ENCODE results near the gene HAVCR1.
"Not testable (repeated sequence)": the region's sequence is repeated elsewhere in the genome, so short reads cannot be mapped to it uniquely, and the experiment has no call there.

The HAVCR1 gene

DNA sequence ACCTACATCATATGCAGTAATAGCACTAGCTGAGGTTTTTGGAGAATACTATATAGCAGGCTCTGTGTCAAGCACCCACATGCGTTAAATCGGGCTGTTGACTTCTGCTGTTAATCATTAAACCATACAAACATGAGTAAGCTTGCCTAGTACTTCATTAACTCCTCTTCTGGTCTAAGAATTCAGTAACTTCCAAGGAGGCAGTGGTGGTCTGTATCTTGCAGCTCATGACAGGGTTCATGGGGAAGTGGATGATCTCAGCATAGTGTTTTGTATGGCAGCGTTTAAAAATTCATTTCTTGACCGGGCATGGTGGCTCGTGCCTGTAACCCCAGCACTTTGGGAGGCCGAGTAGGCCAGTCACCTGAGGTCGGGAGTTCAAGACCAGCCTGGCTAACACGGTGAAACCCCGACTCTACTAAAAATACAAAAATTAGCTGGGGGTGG is at the start of gene HAVCR1:
HAVCR1 (minus strand) TSS at position 24 of the 447 bp plus-strand sequence. CDS start 1,173 bp downstream, outside the sequence.
- DNase-seq (ENCODE audit: low read depth), result no peak

DNA sequence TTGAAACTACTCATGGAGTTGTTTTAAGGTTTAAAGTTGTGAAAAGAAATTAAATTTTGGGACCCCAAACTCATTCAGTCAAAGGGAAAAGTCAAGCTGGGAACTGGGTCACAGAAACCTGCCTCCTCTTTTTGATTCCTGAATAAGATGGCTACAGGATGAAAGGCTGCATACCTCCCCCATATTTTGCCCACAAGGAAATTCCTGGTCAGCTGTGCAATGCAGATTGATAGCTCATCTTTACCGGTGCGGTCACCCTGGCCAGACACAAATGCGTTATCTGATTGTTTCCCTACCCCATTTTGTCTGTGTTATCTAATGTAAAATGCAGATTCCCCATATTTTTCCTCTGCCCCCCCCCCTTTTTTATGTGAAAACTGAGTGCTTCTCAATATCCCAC is 48.6 kb upstream of the HAVCR1 start:
- DNase-seq (ENCODE audit: low read depth), result no peak

DNA sequence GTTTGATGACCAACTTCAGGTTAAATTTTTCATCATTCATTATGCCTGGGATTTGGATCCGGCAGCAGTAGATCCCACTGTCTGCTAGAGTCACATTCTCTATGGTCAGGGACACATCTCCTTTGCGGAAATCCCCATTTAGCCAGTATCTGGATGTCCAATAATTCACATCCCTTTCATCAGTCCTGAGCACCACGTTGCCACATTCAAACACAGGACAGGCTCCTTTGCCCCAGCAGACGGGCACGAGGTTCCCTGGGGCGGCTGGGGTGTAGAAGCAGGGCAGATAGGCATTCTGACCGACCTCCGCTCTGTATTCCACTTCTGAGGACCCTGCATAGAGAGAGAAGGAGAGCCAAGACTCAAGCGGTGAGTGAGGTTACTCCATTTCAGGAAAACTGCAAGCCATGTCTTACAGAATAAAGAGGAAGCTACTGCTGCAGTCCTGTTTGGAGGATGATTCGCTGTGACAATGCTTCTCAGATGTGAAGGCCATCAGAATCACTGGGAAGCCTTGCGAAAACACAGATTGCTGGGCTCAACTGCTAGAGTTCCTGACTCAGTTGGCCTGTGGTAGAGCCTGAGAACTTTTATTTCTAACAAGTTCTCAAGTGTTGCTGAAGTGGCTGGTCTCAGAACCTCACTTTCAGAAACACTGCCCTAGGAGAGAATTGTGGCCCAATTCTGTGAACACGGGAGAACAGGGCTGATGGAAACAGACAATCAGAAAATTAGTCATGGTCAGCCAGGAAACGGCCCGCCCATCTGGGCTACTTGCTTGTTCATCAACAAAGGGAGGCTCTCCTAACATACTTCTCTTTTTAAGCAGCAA is 47.9 kb upstream of the HAVCR1 start:
- no peak for DNase-seq (ENCODE audit: low read depth)

DNA sequence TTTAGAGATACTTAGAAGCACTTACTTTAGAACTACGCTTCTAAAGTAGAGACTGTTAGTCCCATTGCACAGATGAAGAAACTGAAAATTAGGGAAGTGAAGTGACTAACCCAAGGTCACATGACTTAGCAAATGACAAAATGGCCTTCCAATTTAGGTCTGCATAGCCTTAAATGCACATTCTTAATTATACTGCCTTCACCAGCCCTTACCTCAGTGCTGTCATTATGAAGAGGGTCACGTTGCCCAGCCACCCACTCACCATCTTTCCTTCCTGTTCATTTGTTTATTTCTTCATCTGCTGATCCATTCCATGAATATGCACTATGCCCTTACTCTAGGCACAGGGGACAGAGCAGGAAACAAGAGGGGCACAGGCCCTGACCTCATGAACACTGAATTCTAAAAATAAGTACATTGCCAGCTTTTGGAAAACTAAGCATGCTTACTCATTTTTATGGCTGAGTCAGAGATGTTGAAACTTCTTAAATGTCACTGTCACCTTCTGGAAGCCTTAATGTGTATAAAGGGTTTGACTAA is 41.3 kb upstream of the HAVCR1 start:
- no peak for DNase-seq (ENCODE audit: low read depth)

DNA sequence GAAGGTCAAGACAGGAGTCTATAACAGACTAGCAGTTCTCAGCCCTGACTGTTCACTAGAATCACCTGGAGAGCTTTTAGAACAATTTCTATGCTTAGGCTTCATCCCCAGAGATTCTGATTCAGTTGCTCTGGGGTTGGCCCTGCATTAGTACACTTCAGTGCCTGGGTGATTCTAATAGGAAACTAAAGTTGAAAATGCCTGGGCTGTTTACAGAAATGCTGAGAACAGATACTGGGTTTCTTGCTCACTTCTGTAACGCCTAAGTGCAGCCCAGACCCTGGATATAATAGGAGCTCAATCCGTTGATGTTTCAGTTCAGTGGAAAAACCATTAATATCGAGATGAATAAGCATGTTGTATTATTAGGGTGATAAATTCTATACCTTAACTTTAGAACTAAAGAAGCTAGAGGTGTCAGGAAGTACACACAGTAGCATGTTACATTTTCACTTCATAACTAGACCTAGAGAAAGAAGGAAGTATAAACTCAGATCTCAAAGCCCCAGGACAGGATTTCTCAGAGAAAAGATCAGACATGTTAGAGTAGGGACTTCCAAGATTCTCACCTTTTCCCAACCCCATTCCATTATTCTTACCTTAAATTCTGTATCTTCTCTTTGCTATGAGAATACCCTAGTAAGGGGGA is 29.6 kb upstream of the HAVCR1 start:
- no peak for DNase-seq (ENCODE audit: low read depth)

DNA sequence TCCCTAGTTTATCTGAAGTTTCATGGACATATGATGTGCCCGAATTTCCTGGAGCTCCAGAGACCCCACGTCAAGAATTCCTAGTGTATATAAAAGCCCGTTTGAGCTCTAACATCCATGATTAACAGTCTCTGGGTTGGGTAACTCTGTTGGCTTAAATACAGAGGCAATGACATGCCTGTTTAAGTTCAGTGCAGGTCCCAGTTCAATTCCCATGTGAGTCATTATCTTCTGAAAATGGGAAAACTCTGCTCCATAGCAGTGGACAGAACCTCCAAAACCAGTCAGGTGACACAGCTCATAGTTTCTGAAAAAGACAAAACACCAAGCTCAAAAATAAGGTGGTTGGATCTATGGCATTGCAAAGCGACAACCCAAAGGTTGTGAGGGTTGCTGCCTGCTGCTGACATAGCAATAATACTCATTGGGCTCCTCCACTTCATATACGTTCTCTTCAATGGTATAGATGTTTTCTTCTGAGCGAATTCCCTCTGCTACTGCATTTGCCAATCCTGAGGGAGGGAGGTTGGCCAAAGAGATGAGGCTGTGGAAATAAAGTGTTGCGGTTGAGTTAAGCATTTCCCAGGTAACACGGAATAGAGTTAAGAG is 27.9 kb upstream of the HAVCR1 start:
- DNase-seq (ENCODE audit: low read depth), result no peak

DNA sequence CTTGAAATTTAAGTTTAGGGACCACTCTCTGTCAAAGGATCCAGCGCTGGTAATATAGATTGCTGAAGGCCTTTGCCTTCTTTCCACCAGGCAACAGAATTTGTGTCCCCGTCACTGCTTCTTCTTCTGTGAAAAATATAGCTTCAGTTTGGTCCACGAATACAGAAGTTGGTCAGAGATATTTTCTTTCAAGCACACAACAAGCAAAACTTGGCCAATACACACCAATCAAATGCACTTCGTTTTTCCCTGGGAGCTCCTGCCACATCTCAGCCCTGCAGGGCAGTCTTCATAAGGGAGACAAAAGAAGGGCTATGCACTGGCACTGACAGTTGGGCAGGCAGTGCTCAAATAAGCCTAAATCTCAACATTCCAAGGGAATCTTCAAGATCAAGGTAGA is 27.0 kb upstream of the HAVCR1 start:
- no peak for DNase-seq (ENCODE audit: low read depth)

DNA sequence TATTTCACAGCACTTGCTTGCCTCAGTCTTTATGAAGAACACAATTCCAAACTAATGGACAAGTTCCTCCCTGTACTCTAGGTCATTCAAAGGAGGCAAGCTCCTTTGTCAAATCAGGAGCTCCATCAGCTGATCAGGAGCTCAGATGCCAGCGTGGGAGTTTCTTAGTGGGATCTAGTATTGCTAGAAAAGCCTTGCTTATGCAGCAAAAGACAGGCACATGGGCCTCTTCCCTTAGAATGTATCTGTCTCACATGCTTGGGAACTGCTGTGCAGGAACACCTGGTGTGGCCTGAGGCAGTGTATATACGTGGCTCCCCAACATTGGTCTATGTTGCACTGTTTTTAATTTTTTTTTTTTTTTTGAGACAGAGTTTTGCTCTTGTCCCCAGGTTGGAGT is 21.4 kb upstream of the HAVCR1 start:
- DNase-seq (ENCODE audit: low read depth), result no peak

DNA sequence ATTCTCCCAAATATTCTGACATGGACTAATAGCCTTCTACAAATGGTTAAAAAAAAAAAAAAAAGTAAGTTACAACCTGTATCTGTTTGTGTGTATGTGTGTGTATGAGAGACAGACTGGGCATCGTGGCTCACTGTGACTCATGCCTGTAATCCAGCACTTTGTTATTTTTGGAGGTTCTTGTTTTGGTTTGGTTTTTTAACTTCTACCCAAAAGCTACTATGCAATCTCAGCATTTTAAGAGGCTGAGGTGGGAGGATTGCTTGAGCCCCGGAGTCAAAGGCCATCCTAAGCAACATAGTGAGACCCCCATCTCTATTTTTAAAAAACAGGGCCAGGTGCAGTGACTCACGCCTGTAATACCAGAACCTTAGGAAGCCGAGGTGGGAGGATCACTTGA is 17.6 kb upstream of the HAVCR1 start:
- no peak for DNase-seq (ENCODE audit: low read depth)

DNA sequence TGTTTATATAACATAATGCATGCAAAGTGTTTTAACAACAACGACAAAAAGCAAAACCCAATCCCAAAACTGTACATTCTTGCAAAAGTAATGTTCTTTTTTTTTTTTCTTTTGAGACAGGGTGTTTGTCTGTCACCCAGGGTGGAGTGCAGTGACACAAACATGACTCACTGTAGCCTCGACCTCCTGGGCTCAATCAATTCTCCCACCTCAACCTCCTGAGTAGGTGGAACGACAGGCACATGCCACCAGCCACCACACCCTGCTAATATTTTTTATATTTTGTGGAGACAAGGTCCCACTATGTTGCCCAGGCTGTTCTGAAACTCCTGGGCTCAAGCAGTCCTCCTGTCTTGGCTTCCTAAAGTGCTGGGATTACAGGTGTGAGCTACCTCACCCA is 13.6 kb upstream of the HAVCR1 start:
- no peak for DNase-seq (ENCODE audit: low read depth)

DNA sequence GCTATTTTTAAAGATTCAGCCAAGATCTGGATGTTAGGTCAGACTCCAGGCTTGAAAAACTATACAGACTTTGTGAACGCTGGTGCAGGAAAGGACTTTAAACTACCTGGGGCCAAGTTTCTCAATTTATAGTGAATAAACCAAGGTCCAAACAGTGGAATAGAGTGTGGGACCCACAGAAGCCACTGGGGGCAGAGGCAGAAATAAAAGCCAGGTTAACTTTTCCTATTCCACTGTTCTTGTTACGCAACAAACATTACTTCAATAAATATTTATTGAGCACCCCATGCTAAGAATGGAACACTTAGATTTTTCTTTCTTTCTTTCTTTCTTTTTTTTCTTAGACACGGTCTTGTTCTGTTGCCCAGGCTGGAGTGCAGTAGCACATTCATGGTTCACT is 11.0 kb upstream of the HAVCR1 start:
- DNase-seq (ENCODE audit: low read depth), result no peak

DNA sequence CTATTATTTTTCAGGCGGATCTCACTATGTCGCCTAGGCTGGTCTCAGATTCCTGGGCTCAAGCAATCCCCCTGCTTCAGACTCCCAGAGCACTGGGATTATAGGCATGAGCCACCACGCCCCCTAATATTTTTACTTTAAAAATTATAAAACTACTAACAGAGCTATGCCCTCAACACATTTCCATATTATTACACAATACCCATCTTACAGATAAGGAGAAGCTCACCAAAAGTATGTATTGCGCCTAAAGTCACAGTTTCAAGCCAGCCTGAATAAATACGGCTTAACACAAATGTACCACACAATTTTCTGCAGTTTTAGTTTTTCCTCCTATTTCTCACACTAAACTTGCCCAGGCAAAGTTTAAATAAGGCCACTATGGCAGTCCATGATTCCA is 9.9 kb upstream of the HAVCR1 start:
- DNase-seq (ENCODE audit: low read depth), result no peak

DNA sequence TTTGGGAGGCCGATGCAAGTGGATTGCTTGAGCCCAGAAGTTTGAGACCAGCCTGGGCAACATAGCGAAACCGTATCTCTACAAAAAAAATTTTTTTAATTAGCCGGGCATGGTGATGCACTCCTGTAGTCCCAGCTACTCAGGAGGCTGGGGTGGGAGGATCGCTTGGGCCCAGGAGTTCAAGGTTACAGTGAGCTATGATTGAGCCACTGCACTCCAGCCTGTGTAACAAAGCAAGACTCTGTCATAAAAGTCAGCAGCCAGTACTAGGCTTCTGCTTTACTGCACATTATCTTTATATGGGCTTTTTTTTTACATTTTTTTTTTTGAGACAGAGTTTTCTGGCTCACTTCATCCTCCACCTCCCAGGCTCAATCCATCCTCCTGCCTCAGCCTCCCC is 9.4 kb upstream of the HAVCR1 start:
- DNase-seq (ENCODE audit: low read depth), result no peak

DNA sequence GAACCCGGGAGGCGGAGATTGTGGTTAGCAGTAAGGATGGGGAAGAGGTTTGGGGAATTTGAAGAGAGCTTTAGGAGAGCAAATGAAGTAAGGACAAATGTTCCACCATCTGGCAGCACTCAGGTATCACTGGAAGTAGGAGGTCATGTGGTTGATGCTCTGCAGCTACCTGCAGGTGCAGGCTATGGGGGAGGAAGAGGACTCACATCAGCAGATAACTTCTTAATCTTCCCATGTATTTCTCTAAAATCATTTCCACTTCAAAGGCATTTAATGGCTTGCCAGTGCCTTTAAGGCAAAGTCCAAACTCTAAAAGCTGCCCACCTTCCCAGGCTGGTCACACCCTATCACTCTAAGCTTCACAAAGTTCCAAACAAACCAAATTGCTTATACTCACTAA is 8.1 kb upstream of the HAVCR1 start:
- no peak for DNase-seq (ENCODE audit: low read depth)

DNA sequence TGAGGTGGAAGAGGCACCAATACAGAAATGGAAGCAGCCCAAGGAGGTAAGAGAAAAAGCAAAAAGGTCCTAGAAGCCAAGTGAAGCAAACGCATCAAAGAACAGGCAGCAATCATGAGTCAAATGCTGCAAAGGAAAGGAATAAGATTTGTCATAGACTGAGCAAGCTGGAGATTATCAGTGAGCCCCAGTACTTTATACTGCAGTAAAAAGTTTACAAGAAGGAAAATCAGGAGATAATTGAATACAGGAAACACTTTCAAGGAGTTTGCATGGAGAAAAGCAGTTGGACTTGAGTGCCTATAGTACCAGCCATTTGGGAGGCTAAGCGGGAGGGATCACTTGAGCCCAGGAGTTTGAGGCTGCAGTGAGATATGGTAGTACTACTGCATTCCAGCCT is 7.2 kb upstream of the HAVCR1 start:
- DNase-seq (ENCODE audit: low read depth), result no peak

DNA sequence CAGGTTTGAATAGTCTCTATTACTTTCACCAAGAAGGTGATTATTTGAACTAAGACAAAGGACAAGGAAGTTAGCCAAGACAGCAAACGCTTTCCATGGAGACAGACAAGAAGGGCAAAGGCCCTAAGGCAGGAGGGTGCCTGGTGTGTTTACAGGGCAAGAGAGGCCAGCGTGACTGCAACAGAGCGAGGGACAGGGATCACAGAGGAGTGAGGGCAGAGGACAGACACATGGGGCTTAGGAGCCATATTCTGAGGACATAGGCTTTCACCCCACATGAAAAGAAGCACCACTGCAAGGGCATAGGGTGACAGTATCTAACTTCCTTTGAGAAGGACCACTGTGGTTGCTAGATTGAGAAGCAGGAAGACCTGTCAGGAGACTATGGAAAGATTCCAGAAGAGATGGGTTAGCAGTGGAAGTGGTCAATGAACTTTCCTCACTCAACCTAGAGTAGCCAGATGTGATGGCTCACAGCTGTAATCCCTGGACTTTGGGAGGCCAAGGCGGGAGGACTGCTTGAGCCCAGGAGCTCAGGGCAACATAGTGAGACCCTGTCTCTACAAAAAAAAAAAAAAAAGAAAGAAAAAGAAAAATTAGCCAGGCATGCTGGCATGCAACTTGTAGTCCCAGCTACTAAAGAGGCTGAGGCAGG is 5.0 kb upstream of the HAVCR1 start:
- DNase-seq (ENCODE audit: low read depth), result no peak

DNA sequence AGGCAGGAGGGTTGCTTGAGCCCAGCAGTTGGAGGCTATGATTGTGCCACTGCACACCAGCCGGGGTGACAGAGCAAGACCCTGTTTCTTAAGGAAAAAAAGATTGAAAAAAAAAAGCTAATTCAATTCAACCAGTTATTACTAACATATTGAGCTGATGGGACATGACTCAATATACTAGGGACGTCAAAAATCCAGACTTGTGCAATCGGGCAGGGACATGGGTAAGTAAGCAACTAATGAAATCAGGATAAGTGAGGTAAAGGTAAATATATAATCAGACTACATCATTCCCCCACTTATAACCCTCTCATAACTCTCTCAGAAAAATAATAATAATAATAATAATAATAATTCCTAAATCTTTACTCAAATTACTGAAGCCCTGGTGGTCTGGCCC is 975 bp upstream of the HAVCR1 start:
- no peak for DNase-seq (ENCODE audit: low read depth)

DNA sequence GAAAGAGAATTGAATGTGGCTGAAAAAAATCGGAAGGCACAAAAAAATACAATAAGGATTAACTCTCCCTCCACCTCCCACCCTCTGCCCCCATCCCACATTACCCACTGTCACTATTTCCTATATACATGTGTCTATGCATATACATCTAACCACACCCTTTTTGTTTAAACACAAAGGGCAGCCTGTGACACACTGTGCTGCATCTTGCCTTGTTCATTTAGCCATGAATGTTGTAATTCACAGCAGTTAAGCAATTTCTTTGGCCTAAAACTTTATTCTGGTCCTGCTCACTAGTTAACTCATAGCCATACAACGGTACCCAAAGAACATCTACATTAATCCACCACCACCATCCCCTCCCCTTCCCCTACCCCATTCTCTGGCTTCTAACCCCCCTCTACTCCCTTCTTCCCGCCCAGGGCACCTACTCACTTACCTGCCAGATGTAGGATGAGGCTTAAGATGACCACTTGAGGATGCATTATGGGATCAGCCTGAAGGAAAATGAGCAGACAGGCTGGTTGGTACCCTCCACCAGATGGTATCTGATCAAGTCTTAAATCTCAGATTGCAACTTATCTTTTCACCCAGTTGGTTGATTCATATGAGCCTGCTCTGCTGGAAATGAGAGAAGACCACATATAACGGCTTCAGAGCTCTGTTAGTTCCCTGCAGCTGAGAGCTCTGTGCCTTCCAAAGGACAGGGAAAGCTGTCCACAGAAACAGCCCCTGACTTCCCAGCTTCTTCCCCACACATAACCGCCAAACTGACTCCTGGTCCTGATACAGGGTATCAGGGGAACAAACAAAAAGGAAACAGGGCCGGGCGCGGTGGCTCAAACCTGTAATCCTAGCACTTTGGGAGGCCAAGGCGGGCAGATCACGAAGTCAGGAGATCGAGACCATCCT is 1.2 kb downstream of the HAVCR1 start:
- no peak for DNase-seq (ENCODE audit: low read depth)

DNA sequence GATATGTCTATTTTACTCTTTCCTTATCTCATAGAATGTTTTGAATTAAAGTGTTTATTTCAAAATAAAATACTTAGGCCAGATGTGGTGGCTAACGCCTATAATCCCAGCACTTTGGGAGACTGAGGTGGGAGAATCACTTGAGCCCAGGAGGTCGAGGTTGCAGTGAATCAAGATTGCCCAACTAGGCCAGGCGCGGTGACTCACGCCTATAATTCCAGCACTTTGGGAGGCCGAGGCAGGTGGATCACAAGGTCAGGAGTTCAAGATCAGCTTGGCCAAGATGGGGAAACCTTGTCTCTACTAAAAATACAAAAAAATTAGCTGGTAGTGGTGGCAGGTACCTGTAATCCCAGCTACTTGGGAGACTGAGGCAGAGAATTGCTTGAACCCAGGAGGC is 2.1 kb downstream of the HAVCR1 start:
- DNase-seq (ENCODE audit: low read depth), result not testable (repeated sequence)

DNA sequence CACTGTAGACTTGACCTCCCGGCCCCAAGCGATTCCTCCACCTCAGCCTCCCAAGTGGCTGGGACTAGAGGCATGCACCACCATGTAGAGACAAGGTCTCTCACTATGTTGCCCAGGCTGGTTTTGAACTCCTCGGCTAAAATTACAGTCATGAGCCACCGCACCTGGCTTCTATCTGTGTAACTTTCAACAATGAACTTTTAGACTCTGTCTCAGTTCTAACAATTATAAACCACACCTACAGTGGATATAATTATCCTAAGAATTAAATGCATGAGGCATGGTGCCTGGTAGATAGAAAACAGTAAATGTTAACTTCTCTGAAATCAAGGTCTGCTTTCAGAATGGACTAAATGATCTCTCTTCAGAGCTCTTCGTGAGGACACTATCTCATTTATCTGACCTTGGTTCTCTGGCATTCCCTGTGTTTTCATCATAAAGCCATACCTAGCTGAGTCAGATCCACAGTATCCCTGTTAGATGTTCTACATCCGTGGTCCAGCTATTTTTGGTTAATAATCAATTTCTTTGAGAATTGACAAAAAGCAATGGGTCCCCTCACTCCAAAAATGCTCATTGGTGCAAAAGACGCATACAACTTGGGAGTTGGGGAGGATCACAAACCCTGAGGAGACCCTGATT is 7.2 kb downstream of the HAVCR1 start:
- no peak for DNase-seq (ENCODE audit: low read depth)

DNA sequence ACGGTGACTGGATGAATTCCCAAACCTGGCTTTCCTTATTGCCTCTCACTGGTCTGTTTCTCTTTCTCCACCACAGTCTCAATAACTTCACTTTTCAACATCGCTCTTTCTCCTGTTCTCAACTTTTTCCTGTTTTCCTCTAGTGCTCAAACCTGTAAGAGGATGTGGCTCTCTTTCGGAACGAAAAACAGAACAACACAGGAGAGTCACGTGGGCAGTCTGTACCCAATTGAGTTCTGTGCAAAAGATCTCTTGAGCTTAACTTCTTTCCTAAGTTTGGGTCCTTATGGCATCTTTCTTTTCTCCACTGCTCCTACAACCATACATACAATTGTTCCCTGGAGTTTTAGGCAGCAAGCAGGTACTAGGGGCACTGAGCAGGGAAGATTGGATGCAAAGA is 8.9 kb downstream of the HAVCR1 start:
- DNase-seq (ENCODE audit: low read depth), result no peak

Data from activated T-cell treated with anti-CD3 and anti-CD28 coated beads for 1 hour (primary cell).